ENCODE results near the gene CSF1.

Gene CSF1

GRCh38 chr1:109979489-109980091 lies 68.9 kb downstream of the CSF1 start:
- no peak for DNase-seq
